ENCODE measurements around the gene KIF5B.

- TF ChIP-seq POLR2A (IDR thresholded peaks at IDR 0.05; ENCODE audit: low read depth, low read length) (no peak), CTCF (IDR thresholded peaks at IDR 0.05; ENCODE audit: extremely low read depth in 1 of 2, insufficient read depth in 1 of 2, low read depth in 1 of 2, low read length in 2 of 2) (no peak), EZH2 (IDR thresholded peaks at IDR 0.05; ENCODE audit: borderline replicate concordance, low read depth, low read length, severe bottlenecking) (no peak), POLR2AphosphoS5 (IDR thresholded peaks at IDR 0.05; ENCODE audit: insufficient read depth, low read depth, low read length) (no peak), MYC (IDR thresholded peaks at IDR 0.05; ENCODE audit: low read depth, low read length) (no peak), JUN (IDR thresholded peaks at IDR 0.05; ENCODE audit: borderline replicate concordance, insufficient read depth, insufficient read length, low read depth) (no peak)
Observed at GRCh38 chr10:32047881-32048280, 8.3 kb downstream of the KIF5B start.
